ENCODE results near the gene MYPOP. TPM values are rescaled to one million over a fixed set of nuclear protein-coding genes. Genes with fewer than 3 reads are reported as not detected.

Gene MYPOP
- total RNA-seq, 1 donor from 2014 or later = 5.0 TPM

GRCh38 chr19:45865269-45865948, 37.0 kb downstream of the MYPOP start:
- peak; percentile 72 for DNase-seq (ENCODE audit: low spot score)
- ATAC-seq = no peak

DNA sequence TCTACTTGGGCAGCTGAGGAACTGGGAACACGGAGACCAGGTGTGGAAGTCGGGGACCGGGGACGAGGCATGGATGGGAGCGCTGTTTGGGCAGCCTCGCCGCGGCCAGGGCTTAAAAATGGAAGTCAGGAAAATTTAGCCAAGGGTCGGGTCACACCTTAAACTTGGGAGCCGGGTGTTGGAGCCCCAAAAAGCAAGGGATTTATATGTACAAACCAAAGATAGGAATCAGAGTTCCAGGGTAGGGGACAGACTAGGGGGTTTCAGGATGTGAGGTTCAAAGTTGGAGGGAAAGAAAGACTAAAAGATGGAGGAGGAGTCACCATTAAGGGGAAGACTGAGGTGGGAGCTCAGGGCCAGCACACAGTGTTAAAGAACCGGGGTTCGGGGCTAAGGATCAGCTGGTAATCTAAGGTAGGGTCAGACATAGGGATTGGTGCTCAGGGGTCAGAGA, 37.8 kb downstream of the MYPOP start:
- ATAC-seq = no peak
- no peak for DNase-seq (ENCODE audit: low spot score)

- ATAC-seq (peak; percentile 82), DNase-seq (ENCODE audit: low spot score) (peak; percentile 87)
These were observed 38.4 kb downstream of the MYPOP start, which contains the start of gene FOXA3 for GRCh38 chr19:45863840-45864628. Gene FOXA3 (plus strand): TSS chr19:45864326. CDS start chr19:45864457, 131 bp downstream.

- DNase-seq (ENCODE audit: low spot score) (no peak), ATAC-seq (peak; percentile 1)
These were observed 39.0 kb downstream of the MYPOP start for GRCh38 chr19:45863335-45863839.

GRCh38 chr19:45862564-45863334, 39.7 kb downstream of the MYPOP start, which contains the start of gene SYMPK:
Gene SYMPK (minus strand): TSS chr19:45863147. CDS start chr19:45854495, 8,652 bp downstream.
- DNase-seq (ENCODE audit: low spot score) (peak; percentile 99), ATAC-seq (peak; percentile 85)

DNA sequence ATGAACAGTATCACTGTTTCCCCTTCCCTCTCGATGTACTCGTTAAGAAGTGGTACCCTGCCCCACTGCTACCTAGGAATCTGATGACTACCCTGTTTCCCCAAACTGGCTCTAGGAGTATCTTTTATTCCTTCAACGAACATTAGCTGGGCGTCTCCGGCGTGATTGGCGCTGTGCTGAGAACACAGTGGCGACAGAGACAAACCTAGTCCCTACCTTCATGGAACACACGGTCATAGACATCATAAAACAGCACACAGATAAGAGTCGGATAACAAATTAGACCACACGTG, 40.2 kb downstream of the MYPOP start:
- DNase-seq (ENCODE audit: low spot score) = no peak
- ATAC-seq = no peak

DNA sequence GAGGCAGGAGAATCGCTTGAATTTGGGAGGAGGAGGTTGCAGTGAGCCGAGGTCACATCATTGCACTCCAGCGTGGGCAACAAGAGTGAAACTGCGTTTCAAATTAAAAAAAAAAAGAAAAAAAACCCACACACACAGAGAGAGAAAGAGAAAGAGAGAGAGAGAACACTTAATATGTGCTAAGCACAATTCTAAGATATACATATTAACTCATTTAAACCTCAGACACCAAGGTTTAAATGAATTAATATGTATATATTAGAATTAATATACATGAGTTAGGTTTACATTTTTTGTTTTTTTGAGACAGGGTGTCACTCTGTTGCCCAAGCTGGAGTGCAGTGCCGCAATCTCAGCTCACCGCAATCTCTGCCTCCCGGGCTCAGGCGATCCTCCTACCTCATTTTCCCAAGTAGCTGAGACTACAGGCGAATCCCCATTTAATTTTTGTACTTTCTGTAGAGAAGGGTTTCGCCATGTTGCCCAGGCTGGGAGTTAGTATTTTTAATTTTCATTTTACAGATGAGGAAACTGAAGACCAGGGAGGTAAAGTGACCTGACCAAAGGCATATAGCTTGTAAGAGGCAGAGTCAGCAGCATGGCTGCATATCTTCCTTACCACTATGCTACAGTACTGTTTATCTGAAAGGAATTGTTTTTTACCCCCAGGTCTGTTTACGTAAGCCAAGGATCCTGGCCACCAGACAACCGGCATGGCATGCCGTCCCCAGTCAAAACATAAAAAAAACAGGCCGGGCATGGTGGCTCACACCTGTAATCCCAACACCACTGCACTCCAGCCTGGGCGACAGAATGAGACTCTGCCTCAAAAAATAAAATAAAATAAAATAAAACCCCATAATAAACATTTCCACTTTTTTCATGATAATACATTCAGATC, 41.8 kb downstream of the MYPOP start:
- no peak for DNase-seq (ENCODE audit: low spot score)
- ATAC-seq = no peak

DNA sequence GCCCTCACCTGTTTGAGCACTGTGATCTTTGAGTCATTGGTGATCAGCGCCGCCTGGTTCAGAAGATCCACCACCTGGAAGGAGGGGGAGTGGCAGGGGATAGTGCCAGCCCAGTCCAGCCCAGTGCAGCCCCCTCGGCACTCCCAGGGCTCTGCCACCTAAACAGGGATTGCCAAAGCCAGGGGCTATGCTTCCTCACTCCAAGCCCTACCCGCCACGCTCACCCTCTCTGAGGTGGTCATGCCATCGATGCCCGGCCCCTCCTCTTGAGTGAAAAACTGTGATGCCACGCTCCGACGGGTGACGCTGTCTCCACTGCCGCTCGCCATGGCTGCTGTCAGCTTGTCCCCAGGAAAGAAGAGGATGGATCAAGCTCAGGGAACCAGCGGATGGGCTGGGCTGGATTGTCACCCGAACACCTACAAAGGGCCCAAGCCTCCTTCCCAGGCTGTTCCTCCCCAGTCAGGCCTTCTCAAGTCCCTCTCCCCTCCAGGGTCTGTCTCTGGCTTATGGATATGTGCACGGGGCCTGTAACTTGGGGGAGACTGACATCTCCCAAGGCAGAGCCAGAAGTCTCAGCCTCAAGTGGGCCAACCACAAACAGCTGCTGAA, 48.1 kb downstream of the MYPOP start:
- DNase-seq (ENCODE audit: low spot score) = no peak

GRCh38 chr19:45852983-45853382, 49.4 kb downstream of the MYPOP start:
- DNase-seq (ENCODE audit: low spot score) (no peak), ATAC-seq (peak; percentile 10)

More for the DNA sequence above, 48.1 kb downstream of the MYPOP start:
- ATAC-seq = no peak

DNA sequence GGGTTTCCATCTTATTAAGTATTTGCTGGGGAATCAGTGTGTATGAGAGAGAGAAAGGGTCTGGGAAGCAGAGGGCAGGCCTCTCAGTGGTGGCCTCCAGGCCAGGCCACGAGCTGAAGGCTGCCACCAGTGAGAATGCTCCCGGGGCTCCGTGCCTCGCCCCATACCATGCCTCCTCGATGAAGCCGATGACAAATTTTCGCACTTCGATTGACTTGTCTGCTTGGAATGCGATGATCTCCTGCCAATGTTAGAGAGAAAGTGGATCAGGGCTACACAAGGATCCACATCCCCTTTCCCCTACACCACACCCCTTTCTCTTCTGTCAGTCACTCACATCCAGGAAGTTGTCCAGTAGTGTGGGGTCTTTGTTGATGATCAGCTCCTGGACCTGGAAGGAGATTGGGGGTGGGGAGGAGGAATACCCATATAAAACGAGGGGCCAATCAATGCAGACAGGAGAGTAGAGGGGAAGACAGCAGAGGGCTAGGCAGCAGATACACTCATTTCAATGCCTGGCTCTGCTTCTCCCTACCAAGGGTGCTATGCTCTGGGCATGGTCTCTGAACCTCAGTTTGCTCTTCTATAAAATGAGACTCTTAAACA, 50.2 kb downstream of the MYPOP start:
- ATAC-seq (no peak), DNase-seq (ENCODE audit: low spot score) (no peak)

DNA sequence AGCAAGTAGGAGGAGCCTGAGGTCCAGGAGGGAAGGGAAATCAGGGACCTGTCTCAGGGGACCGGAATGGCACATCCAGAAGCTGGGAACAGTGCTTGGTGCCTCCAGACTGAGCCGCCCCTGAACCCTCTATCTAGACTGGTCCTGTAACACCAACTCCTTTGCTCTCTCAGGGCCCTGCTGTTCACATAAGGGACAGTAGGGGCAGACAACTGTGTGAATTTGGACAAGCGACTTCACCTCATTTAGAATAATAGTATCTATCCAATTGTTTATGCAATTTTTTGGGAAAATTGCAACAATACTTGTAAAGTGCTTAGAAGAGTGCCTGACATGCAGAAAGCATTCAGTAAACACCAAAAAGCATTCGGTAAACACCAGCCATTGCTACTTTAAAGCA, 53.5 kb downstream of the MYPOP start:
- no peak for DNase-seq (ENCODE audit: low spot score)
- ATAC-seq = no peak

DNA sequence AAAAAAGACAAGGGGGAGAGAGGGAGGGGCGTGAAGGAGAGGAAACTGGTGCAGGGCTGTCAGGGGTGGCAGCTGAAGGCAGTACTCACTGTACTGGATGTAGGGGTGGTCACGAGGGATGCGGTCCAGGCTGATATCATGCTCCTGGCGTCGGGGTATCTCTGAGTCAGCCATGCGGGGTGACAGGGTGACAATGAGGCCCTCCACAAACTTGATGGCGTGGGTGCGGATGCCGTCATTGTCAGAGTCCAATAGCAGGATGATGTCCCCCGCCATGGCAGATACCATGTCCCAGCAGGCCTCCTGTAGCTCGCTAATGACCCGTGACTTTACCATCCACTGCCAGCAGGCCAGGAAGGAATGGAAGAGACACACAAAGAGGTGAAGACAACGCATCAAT, 54.8 kb downstream of the MYPOP start:
- ATAC-seq (no peak), DNase-seq (ENCODE audit: low spot score) (no peak)

GRCh38 chr19:45842198-45842597, 60.2 kb downstream of the MYPOP start:
- no peak for DNase-seq (ENCODE audit: low spot score)
- ATAC-seq = no peak

Other genes with a start within 250 kb of the MYPOP start
- 0.18 TPM for gene GIPR, start 234.4 kb downstream of the MYPOP start, total RNA-seq
- gene SNRPD2, start 210.7 kb downstream of the MYPOP start, total RNA-seq = 91.2 TPM
- gene QPCTL, start 209.9 kb downstream of the MYPOP start, total RNA-seq = 7.8 TPM
- gene FBXO46, start 171.7 kb downstream of the MYPOP start, total RNA-seq = 8.2 TPM
- not detected for gene MEIOSIN, start 169.2 kb downstream of the MYPOP start, total RNA-seq
- gene SIX5, start 133.4 kb downstream of the MYPOP start, total RNA-seq = 12.1 TPM
- 7.8 TPM for gene DMPK, start 120.1 kb downstream of the MYPOP start, total RNA-seq
- 13.9 TPM for gene DMWD, start 109.8 kb downstream of the MYPOP start, total RNA-seq
- gene RSPH6A, start 87.3 kb downstream of the MYPOP start, total RNA-seq = not detected
- 45.9 TPM for gene SYMPK, start 39.5 kb downstream of the MYPOP start, total RNA-seq
- gene FOXA3, start 38.3 kb downstream of the MYPOP start, total RNA-seq = 31.6 TPM
- 19.5 TPM for gene IRF2BP1, start 16.5 kb downstream of the MYPOP start, total RNA-seq
- gene NANOS2, start 12.2 kb upstream of the MYPOP start, total RNA-seq = not detected
- gene NOVA2, start 71.3 kb upstream of the MYPOP start, total RNA-seq = 2.0 TPM
- gene CCDC61, start 92.9 kb upstream of the MYPOP start, total RNA-seq = 11.1 TPM
- 0.43 TPM for gene PGLYRP1, start 120.4 kb upstream of the MYPOP start, total RNA-seq
- gene IGFL4, start 138.4 kb upstream of the MYPOP start, total RNA-seq = not detected
- not detected for gene IGFL3, start 222.1 kb upstream of the MYPOP start, total RNA-seq
- gene IGFL2, start 245.6 kb upstream of the MYPOP start, total RNA-seq = not detected

Data from left lobe of liver (tissue), 2 donors.